ENCODE measurements around the gene TLR1.

TLR1 gene

DNA sequence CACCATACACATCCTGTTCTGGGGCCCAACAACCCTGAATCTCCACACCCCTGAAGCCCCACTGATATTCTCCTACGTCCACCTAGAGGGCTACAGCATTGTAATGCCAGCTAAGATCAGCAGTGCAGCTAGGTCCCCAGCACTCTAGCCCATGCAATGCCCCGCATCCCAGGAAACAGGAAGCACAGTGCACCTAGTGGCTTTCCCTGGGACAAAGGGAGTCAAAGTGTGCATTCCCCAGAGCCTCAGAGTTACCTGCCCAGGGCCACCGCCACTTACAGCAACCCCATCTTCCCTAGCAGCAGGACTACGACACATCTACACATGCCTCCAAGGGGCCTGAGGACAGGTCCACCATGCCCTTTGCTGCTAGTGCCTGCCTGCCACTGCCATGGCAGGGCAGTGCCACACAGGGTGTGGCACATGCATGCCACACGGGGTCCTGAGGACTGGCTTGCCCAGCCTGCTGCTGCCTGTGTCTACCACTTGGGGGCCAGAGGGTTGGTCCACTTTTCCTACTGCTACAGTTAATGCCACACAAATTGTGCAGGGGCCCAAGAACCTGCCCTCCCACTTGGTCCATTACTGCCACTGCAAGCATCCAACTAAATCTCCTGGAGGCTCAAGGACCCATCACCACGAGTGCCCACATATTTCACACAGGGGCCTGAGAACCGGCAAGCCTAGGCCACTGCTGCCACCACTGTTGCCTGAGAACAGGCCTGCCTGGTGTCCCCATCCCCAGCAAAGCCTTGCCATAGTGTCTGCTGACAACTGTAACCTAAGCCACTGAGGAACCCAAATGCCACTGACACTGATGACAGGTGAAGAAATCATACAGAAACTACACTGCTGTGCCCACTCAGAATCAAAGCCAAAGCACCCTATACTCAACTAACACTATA, 28.3 kb upstream of the TLR1 start:
- in situ Hi-C loops (cut with HindIII; ENCODE audit: low sequenced_read_pairs) = no loop called here
- H3K4me3 ChIP-seq (ENCODE audit: low read depth, low read length) = no peak overlapping the region
- DNase-seq (ENCODE audit: low read depth, low spot score) = no peak
- TF ChIP-seq, protein P1, sequence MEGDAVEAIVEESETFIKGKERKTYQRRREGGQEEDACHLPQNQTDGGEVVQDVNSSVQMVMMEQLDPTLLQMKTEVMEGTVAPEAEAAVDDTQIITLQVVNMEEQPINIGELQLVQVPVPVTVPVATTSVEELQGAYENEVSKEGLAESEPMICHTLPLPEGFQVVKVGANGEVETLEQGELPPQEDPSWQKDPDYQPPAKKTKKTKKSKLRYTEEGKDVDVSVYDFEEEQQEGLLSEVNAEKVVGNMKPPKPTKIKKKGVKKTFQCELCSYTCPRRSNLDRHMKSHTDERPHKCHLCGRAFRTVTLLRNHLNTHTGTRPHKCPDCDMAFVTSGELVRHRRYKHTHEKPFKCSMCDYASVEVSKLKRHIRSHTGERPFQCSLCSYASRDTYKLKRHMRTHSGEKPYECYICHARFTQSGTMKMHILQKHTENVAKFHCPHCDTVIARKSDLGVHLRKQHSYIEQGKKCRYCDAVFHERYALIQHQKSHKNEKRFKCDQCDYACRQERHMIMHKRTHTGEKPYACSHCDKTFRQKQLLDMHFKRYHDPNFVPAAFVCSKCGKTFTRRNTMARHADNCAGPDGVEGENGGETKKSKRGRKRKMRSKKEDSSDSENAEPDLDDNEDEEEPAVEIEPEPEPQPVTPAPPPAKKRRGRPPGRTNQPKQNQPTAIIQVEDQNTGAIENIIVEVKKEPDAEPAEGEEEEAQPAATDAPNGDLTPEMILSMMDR (IDR thresholded peaks at IDR 0.05; ENCODE audit: low read depth, low read length) = no peak

DNA sequence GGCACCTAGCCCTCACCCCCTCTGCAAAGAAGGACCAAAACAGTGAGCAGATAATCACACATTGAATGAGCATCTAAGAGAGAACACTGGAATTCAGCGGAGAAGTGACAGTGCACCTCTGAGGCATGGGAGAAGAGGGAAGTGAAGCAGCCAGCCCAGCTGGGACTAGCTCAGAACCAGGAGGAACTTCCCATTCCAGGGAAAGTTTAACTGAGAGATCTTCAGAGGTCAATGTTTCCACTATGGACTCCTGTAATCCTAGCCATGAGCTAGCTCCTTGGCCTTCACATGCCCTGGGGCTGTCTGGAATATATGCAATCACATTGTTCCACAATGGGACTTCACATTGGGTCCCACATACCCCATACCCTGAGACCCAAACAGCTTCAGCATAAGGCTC, 27.6 kb upstream of the TLR1 start:
- no peak for DNase-seq (ENCODE audit: low read depth, low spot score)
- TF ChIP-seq, protein P1 (IDR thresholded peaks at IDR 0.05; ENCODE audit: low read depth, low read length) = no peak
- in situ Hi-C loops (cut with HindIII; ENCODE audit: low sequenced_read_pairs) = no loop called here
- no peak overlapping the region for H3K4me3 ChIP-seq (ENCODE audit: low read depth, low read length)

DNA sequence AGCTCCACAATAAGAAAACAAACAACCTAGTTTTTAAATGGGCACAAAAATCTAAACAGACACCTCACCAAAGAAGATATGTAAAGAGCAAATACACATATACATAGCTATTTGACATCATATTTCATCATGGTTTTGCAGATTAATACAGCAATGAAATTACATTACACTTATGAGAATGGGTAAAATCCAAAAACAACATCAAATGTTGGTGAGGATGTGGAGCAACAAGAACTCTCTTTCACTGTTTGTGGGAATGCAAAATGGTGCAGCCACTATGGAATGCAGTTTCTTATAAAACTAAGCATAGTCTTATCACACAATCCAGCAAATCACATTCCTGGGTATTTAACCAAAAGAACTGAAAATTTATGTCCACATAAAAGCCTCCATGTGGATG, 27.1 kb upstream of the TLR1 start:
- in situ Hi-C loops (cut with HindIII; ENCODE audit: low sequenced_read_pairs) = no loop called here
- H3K4me3 ChIP-seq (ENCODE audit: low read depth, low read length) = no peak overlapping the region
- DNase-seq (ENCODE audit: low read depth, low spot score) = no peak
- TF ChIP-seq, protein P1 (IDR thresholded peaks at IDR 0.05; ENCODE audit: low read depth, low read length) = no peak

DNA sequence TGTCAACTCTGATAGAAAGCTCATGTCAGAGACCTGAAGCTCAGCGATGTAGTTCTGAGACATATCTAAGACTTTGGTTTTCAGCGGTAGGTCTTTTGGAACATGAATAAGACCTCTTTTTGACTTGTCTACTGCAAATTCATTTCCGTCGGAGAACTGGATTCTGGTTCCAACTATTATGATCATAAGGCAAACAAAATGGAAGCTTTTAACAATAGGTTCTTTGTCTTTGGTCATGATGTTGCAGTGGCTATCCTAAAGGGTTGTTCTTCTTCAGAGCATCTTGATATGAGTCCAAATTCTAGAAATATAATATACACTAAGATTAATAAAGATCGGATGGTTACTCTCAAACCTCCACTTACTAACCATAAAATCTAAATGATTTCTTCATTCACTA, 24.6 kb upstream of the TLR1 start:
- TF ChIP-seq, protein P1 (IDR thresholded peaks at IDR 0.05; ENCODE audit: low read depth, low read length) = no peak
- no peak for DNase-seq (ENCODE audit: low read depth, low spot score)
- no peak overlapping the region for H3K4me3 ChIP-seq (ENCODE audit: low read depth, low read length)
- in situ Hi-C loops (cut with HindIII; ENCODE audit: low sequenced_read_pairs) = no loop called here

DNA sequence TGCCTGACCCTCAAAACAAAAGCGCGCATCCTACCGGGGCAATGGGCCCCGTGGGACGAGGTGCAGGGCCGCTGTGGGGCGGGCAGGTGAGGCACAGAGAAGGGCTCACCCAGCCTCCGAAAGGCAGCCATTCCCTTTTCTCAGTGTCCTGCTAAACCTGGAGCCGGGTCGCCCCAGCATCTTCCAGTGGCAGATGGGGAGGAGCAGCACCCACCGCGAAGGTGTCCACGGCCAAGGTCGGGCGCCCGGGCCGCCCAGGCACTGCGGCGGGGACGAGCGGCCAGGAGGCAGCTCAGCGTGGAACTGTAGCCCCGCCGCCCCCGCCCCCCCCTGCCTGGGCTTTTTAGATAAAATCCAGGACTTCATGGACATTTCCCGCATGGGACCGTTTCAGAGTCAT, 19.2 kb upstream of the TLR1 start:
- H3K4me3 ChIP-seq (ENCODE audit: low read depth, low read length) = no peak overlapping the region
- TF ChIP-seq, protein P1 (IDR thresholded peaks at IDR 0.05; ENCODE audit: low read depth, low read length) = no peak
- in situ Hi-C loops (cut with HindIII; ENCODE audit: low sequenced_read_pairs) = no loop called here
- no peak for DNase-seq (ENCODE audit: low read depth, low spot score)

DNA sequence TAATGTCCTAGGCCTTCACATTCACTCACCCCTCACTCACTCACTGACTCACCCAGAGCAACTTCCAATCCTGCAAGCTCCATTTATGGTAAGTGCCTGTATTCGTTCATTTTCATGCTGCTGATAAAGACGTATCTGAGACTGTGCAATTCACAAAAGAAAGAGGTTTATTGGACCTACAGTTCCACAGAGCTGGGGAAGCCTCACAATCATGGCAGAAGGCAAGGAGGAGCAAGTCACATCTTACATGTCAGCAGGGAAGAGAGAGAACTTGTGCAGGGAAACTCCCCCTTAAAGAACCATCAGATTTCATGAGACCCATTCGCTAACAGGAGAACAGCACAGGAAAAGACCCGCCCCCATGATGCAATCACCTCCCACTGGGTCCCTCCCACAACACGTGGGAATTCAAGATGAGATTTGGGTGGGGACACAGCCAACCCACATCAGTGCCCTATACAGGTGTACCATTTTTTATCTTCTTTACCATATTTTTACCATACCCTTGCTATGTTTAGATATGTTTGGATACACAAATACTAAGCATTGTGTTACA, 18.2 kb upstream of the TLR1 start:
- TF ChIP-seq, protein P1 (IDR thresholded peaks at IDR 0.05; ENCODE audit: low read depth, low read length) = no peak
- H3K4me3 ChIP-seq (ENCODE audit: low read depth, low read length) = no peak overlapping the region
- DNase-seq (ENCODE audit: low read depth, low spot score) = no peak
- in situ Hi-C loops (cut with HindIII; ENCODE audit: low sequenced_read_pairs) = no loop called here

All from astrocyte of the spinal cord (primary cell).